OCI-LY3 (cell line): Measurements from ENCODE around the gene SYPL1.

Experiments used
- H2AFZ ChIP-seq: fragments of 200-600, 300-600 bp; shearing (Covaris generic); 2 replicates; pipeline ENCODE4 v1.6.0; 2014; ENCODE audit warnings: antibody characterized with exemption, low read depth, low read length
- H3K27ac ChIP-seq: fragments of 200-600, 300-600 bp; sonication (generic); 2 replicates; pipeline ENCODE4 v1.5.1; 2014; ENCODE audit warnings: mild to moderate bottlenecking, low read length, moderate library complexity, mixed read lengths
- H3K27me3 ChIP-seq: fragments of 200-600, 300-600 bp; sonication (generic); 2 replicates; pipeline ENCODE4 v1.6.1; 2014; ENCODE audit warnings: low read depth, low read length, mixed read lengths
- H3K36me3 ChIP-seq: fragments of 200-600, 300-600 bp; sonication (generic); replicated peaks from 2 replicates; pipeline ENCODE3; 2014; ENCODE audit warnings: low read depth, low read length, mixed read lengths
- H3K4me1 ChIP-seq: fragments of 300-600, 200-600 bp; sonication (generic); 2 replicates; pipeline ENCODE4 v1.6.1; 2014; ENCODE audit warnings: low read length, mixed read lengths
- H3K4me2 ChIP-seq: fragments of 200-600, 300-600 bp; sonication (generic); 2 replicates; pipeline ENCODE4 v1.6.1; 2014; ENCODE audit warnings: low read length, mixed read lengths
- H3K4me3 ChIP-seq: fragments of 300-600, 200-600 bp; sonication (generic); 2 replicates; pipeline ENCODE4 v1.5.1; 2014; ENCODE audit warnings: antibody characterized with exemption, mild to moderate bottlenecking, low read length, moderate library complexity
- H3K79me2 ChIP-seq: fragments of 300-600, 200-600 bp; shearing (Covaris generic); 2 replicates; pipeline ENCODE4 v1.6.1; 2014; ENCODE audit warnings: mild to moderate bottlenecking, low read length, mixed read lengths
- H3K9ac ChIP-seq: fragments of 300-600, 200-600 bp; shearing (Covaris generic); 2 replicates; pipeline ENCODE4 v1.6.0; 2014; ENCODE audit warnings: mild to moderate bottlenecking, low read length, moderate library complexity
- H3K9me3 ChIP-seq: fragments of 200-600, 300-600 bp; shearing (Covaris generic); 2 replicates; pipeline ENCODE4 v1.6.1; 2014; ENCODE audit warnings: low read length, mixed read lengths; ENCODE audit not compliant: insufficient read depth
- H4K20me1 ChIP-seq: fragments of 200-600, 300-600 bp; sonication (generic); 2 replicates; pipeline ENCODE4 v1.6.1; 2016; ENCODE audit warnings: low read length, mixed read lengths; ENCODE audit not compliant: insufficient read depth
- CTCF ChIP-seq: fragments of 200-600, 300-600 bp; sonication (generic); IDR thresholded peaks from 2 replicates; pipeline ENCODE4 v1.5.1; 2014; ENCODE audit warnings: antibody characterized with exemption, low read length, low read depth
- EZH2phosphoT487 ChIP-seq: fragments of 200-600 bp; shearing (Covaris generic); IDR thresholded peaks from 2 replicates; pipeline ENCODE4 v1.6.1; 2018; ENCODE audit warnings: antibody characterized with exemption, mixed run types, low read depth

SYPL1 gene

GRCh38 chr7:106109521-106110237 is 2.4 kb downstream of the SYPL1 start:
- peaks cover 44% of the 10 kb centered on the region for H4K20me1 ChIP-seq
- no peak overlapping the region for H3K9ac ChIP-seq
- H3K4me1 ChIP-seq: peaks cover 29% of the 10 kb centered on the region
- H3K36me3 ChIP-seq: peaks cover 10% of the 10 kb centered on the region
- H3K27ac ChIP-seq: no peak overlapping the region
- no peaks in the 10 kb centered on the region for H3K9me3 ChIP-seq
- no peaks in the 10 kb centered on the region for H3K27me3 ChIP-seq
- peaks cover 65% of the 10 kb centered on the region for H3K79me2 ChIP-seq
- no peak overlapping the region for H3K4me3 ChIP-seq
- no peak for TF ChIP-seq EZH2phosphoT487
- no peak for TF ChIP-seq CTCF
- peak overlapping the region; percentile 77 for H3K4me2 ChIP-seq
- H2AFZ ChIP-seq: no peak overlapping the region

- Histone ChIP-seq H3K79me2 (peaks cover 68% of the 10 kb centered on the region), H3K9ac (no peak overlapping the region), H2AFZ (no peak overlapping the region), H3K4me2 (peak overlapping the region; percentile 0), H3K9me3 (no peaks in the 10 kb centered on the region), H3K4me3 (no peak overlapping the region), H3K27ac (no peak overlapping the region), H3K4me1 (peaks cover 27% of the 10 kb centered on the region), H3K36me3 (peaks cover 10% of the 10 kb centered on the region), H4K20me1 (peaks cover 46% of the 10 kb centered on the region), H3K27me3 (no peaks in the 10 kb centered on the region)
- TF ChIP-seq CTCF: no peak
- no peak for TF ChIP-seq EZH2phosphoT487
Observed at GRCh38 chr7:106108991-106109390, 3.1 kb downstream of the SYPL1 start.

- peaks cover 87% of the 10 kb centered on the region for H3K79me2 ChIP-seq
- H3K4me3 ChIP-seq: no peak overlapping the region
- H3K9ac ChIP-seq: no peak overlapping the region
- no peak overlapping the region for H2AFZ ChIP-seq
- no peak overlapping the region for H3K27ac ChIP-seq
- peaks cover 62% of the 10 kb centered on the region for H4K20me1 ChIP-seq
- H3K36me3 ChIP-seq: peaks cover 6% of the 10 kb centered on the region
- no peak overlapping the region for H3K4me2 ChIP-seq
- H3K9me3 ChIP-seq: no peaks in the 10 kb centered on the region
- peaks cover 28% of the 10 kb centered on the region for H3K4me1 ChIP-seq
- no peaks in the 10 kb centered on the region for H3K27me3 ChIP-seq
- TF ChIP-seq EZH2phosphoT487 (no peak), CTCF (no peak)
Observed at GRCh38 chr7:106104721-106105260, 7.3 kb downstream of the SYPL1 start.

- no peak overlapping the region for H3K9ac ChIP-seq
- H4K20me1 ChIP-seq: peaks cover 58% of the 10 kb centered on the region
- TF ChIP-seq EZH2phosphoT487 (no peak), CTCF (no peak)
- H3K36me3 ChIP-seq: peaks cover 9% of the 10 kb centered on the region
- peaks cover 36% of the 10 kb centered on the region for H3K4me1 ChIP-seq
- H2AFZ ChIP-seq: no peak overlapping the region
- H3K9me3 ChIP-seq: no peaks in the 10 kb centered on the region
- no peak overlapping the region for H3K27ac ChIP-seq
- H3K4me3 ChIP-seq: no peak overlapping the region
- H3K79me2 ChIP-seq: peaks cover 82% of the 10 kb centered on the region
- H3K4me2 ChIP-seq: no peak overlapping the region
- H3K27me3 ChIP-seq: no peaks in the 10 kb centered on the region
Observed at GRCh38 chr7:106102387-106102966, 9.6 kb downstream of the SYPL1 start.
